ENCODE data around the gene GPX7. TPM values are rescaled to one million over a fixed set of nuclear protein-coding genes. Genes with fewer than 3 reads are reported as not detected.
A peak's percentile ranks its signal among the peaks of the same experiment; 100 is the strongest.

GPX7 gene
- total RNA-seq, 1 experiment from 2014 or later: not detected

- in situ Hi-C loops (cut with HindIII; ENCODE audit: low pct_unique_long_range_greater_than_20kb, low sequenced_read_pairs): no loop called here
- DNase-seq (ENCODE audit: low read depth): no peak
These were observed 21.9 kb upstream of the GPX7 start for GRCh38 chr1:52580283-52580682.

GRCh38 chr1:52582116-52582696 is 20.0 kb upstream of the GPX7 start:
- in situ Hi-C loops (cut with HindIII; ENCODE audit: low pct_unique_long_range_greater_than_20kb, low sequenced_read_pairs): no loop called here
- DNase-seq (ENCODE audit: low read depth): no peak

- in situ Hi-C loops (cut with HindIII; ENCODE audit: low pct_unique_long_range_greater_than_20kb, low sequenced_read_pairs): no loop called here
- no peak for DNase-seq (ENCODE audit: low read depth)
These were observed 16.7 kb upstream of the GPX7 start for GRCh38 chr1:52585474-52585873.

GRCh38 chr1:52588027-52588426 is 14.1 kb upstream of the GPX7 start:
- no peak for DNase-seq (ENCODE audit: low read depth)
- in situ Hi-C loops (cut with HindIII; ENCODE audit: low pct_unique_long_range_greater_than_20kb, low sequenced_read_pairs): no loop called here

GRCh38 chr1:52588535-52588934 is 13.6 kb upstream of the GPX7 start:
- DNase-seq (ENCODE audit: low read depth): no peak
- in situ Hi-C loops (cut with HindIII; ENCODE audit: low pct_unique_long_range_greater_than_20kb, low sequenced_read_pairs): no loop called here

GRCh38 chr1:52590266-52590665 is 11.9 kb upstream of the GPX7 start:
- in situ Hi-C loops (cut with HindIII; ENCODE audit: low pct_unique_long_range_greater_than_20kb, low sequenced_read_pairs): no loop called here
- no peak for DNase-seq (ENCODE audit: low read depth)

GRCh38 chr1:52592637-52593323 is 9.4 kb upstream of the GPX7 start:
- in situ Hi-C loops (cut with HindIII; ENCODE audit: low pct_unique_long_range_greater_than_20kb, low sequenced_read_pairs): no loop called here
- no peak for DNase-seq (ENCODE audit: low read depth)

- in situ Hi-C loops (cut with HindIII; ENCODE audit: low pct_unique_long_range_greater_than_20kb, low sequenced_read_pairs): no loop called here
- no peak for DNase-seq (ENCODE audit: low read depth)
These were observed 8.7 kb upstream of the GPX7 start for GRCh38 chr1:52593495-52593894.

GRCh38 chr1:52595061-52595460 is 7.1 kb upstream of the GPX7 start:
- DNase-seq (ENCODE audit: low read depth): no peak
- in situ Hi-C loops (cut with HindIII; ENCODE audit: low pct_unique_long_range_greater_than_20kb, low sequenced_read_pairs): no loop called here

GRCh38 chr1:52597912-52598311 is 4.3 kb upstream of the GPX7 start:
- no peak for DNase-seq (ENCODE audit: low read depth)
- in situ Hi-C loops (cut with HindIII; ENCODE audit: low pct_unique_long_range_greater_than_20kb, low sequenced_read_pairs): no loop called here

GRCh38 chr1:52598729-52599128 is 3.4 kb upstream of the GPX7 start:
- DNase-seq (ENCODE audit: low read depth): no peak
- in situ Hi-C loops (cut with HindIII; ENCODE audit: low pct_unique_long_range_greater_than_20kb, low sequenced_read_pairs): no loop called here

GRCh38 chr1:52599236-52599635 is 2.9 kb upstream of the GPX7 start:
- DNase-seq (ENCODE audit: low read depth): peak; percentile 45
- in situ Hi-C loops (cut with HindIII; ENCODE audit: low pct_unique_long_range_greater_than_20kb, low sequenced_read_pairs): no loop called here

GRCh38 chr1:52600533-52601179 is 1.5 kb upstream of the GPX7 start:
- in situ Hi-C loops (cut with HindIII; ENCODE audit: low pct_unique_long_range_greater_than_20kb, low sequenced_read_pairs): no loop called here
- DNase-seq (ENCODE audit: low read depth): no peak

- in situ Hi-C loops (cut with HindIII; ENCODE audit: low pct_unique_long_range_greater_than_20kb, low sequenced_read_pairs): no loop called here
- no peak for DNase-seq (ENCODE audit: low read depth)
These were observed 652 bp upstream of the GPX7 start for GRCh38 chr1:52601519-52601918.

GRCh38 chr1:52602856-52603600 is 857 bp downstream of the GPX7 start:
- DNase-seq (ENCODE audit: low read depth): no peak
- in situ Hi-C loops (cut with HindIII; ENCODE audit: low pct_unique_long_range_greater_than_20kb, low sequenced_read_pairs): no loop called here

- in situ Hi-C loops (cut with HindIII; ENCODE audit: low pct_unique_long_range_greater_than_20kb, low sequenced_read_pairs): no loop called here
- DNase-seq (ENCODE audit: low read depth): no peak
These were observed 1.5 kb downstream of the GPX7 start for GRCh38 chr1:52603630-52604029.

GRCh38 chr1:52604063-52604770 is 2.0 kb downstream of the GPX7 start:
- in situ Hi-C loops (cut with HindIII; ENCODE audit: low pct_unique_long_range_greater_than_20kb, low sequenced_read_pairs): no loop called here
- no peak for DNase-seq (ENCODE audit: low read depth)

GRCh38 chr1:52613636-52614373 is 11.6 kb downstream of the GPX7 start:
- in situ Hi-C loops (cut with HindIII; ENCODE audit: low pct_unique_long_range_greater_than_20kb, low sequenced_read_pairs): no loop called here
- no peak for DNase-seq (ENCODE audit: low read depth)
